Fibroblast of the aortic adventitia (primary cell): Measurements from ENCODE around the gene PCNX2. TPM values are rescaled to one million over a fixed set of nuclear protein-coding genes. Genes with fewer than 3 reads are reported as not detected.
"Not testable (repeated sequence)": the region's sequence is repeated elsewhere in the genome, so short reads cannot be mapped to it uniquely, and the experiment has no call there.

Experiments used
- DNase-seq: peaks from one replicate; pipeline ENCODE4 v3.0.0-alpha.2; 2010; ENCODE audit warnings: low read depth
- H3K4me3 ChIP-seq: 2 replicates; pipeline ENCODE4 v1.5.1; 2011; ENCODE audit warnings: low read depth, mild to moderate bottlenecking, control low read depth, low read length, moderate library complexity
- CTCF ChIP-seq: IDR thresholded peaks from 2 replicates; pipeline ENCODE4 v1.5.1; 2011; ENCODE audit warnings: mild to moderate bottlenecking, low read length, control low read depth, inconsistent platforms; ENCODE audit not compliant: insufficient read depth
- total RNA-seq: library from RNA; depleted of rRNA; stranded (reverse); fragments of >200 nt; gene quantifications from 2 replicates; pipeline ENCODE4 v1.2.3, GENCODE V29; 2012; ENCODE audit warnings: low replicate concordance

PCNX2 gene
- total RNA-seq, 1 donor, result 70.7 TPM

- no peak overlapping the region for H3K4me3 ChIP-seq
- TF ChIP-seq CTCF, result no peak
- DNase-seq, result no peak
Observed at GRCh38 chr1:233190987-233191386, 104.5 kb downstream of the PCNX2 start.

- no peak for TF ChIP-seq CTCF
- no peak for DNase-seq
- no peak overlapping the region for H3K4me3 ChIP-seq
Observed at GRCh38 chr1:233189526-233189925, 106.0 kb downstream of the PCNX2 start.

GRCh38 chr1:233188061-233188460, 107.5 kb downstream of the PCNX2 start:
- H3K4me3 ChIP-seq, result no peak overlapping the region
- no peak for TF ChIP-seq CTCF
- no peak for DNase-seq

GRCh38 chr1:233183226-233184020, 112.1 kb downstream of the PCNX2 start:
- DNase-seq, result no peak
- no peak for TF ChIP-seq CTCF
- H3K4me3 ChIP-seq, result no peak overlapping the region

- H3K4me3 ChIP-seq, result no peak overlapping the region
- DNase-seq, result no peak
- no peak for TF ChIP-seq CTCF
Observed at GRCh38 chr1:233182587-233182986, 112.9 kb downstream of the PCNX2 start.

- H3K4me3 ChIP-seq, result no peak overlapping the region
- TF ChIP-seq CTCF, result no peak
- DNase-seq, result no peak
Observed at GRCh38 chr1:233180641-233181364, 114.7 kb downstream of the PCNX2 start.

GRCh38 chr1:233179638-233180037, 115.9 kb downstream of the PCNX2 start:
- DNase-seq, result peak; percentile 27
- not testable (repeated sequence) for H3K4me3 ChIP-seq
